Prostate gland (tissue), 2 donors: Measurements from ENCODE around the gene AUTS2. TPM values are rescaled to one million over a fixed set of nuclear protein-coding genes. Genes with fewer than 3 reads are reported as not detected.

Experiments used
- DNase-seq: peaks from one replicate; pipeline ENCODE4 v3.0.0-alpha.2; 2019; ENCODE audit warnings: low spot score
- H3K27ac ChIP-seq, 2 donors: fragments of 200-600 bp; sonication (generic); 2 replicates each; pipeline ENCODE4 v1.5.1; 2017 to 2019
- H3K27me3 ChIP-seq: fragments of 200-600 bp; sonication (generic); replicated peaks from 2 replicates; pipeline ENCODE4 v1.5.1; 2019; ENCODE audit not compliant: insufficient read depth
- H3K36me3 ChIP-seq, 2 donors: fragments of 200-600 bp; sonication (generic); 1 replicate in 1 of 2; 2 replicates in 1 of 2; pipeline versions ENCODE4 v1.5.1 to v1.8.1; 2017 to 2019
- H3K4me1 ChIP-seq: fragments of 200-600 bp; sonication (generic); replicated peaks from 2 replicates; pipeline ENCODE4 v1.5.1; 2019
- H3K4me3 ChIP-seq, 2 donors: fragments of 200-600 bp; sonication (generic); 2 replicates each; pipeline ENCODE4 v1.5.1; 2017 to 2019
- H3K9me3 ChIP-seq: fragments of 200-600 bp; sonication (generic); 2 replicates; pipeline ENCODE4 v1.5.1; 2017
- CTCF ChIP-seq, 4 experiments: fragments of 200-600 bp in 2 of 4; fragments of 450-650 bp in 2 of 4; sonication (generic) in 2 of 4; IDR thresholded peaks; 1 replicate in 3 of 4; 2 replicates in 1 of 4; pipeline ENCODE4 v1.5.1; 2016 to 2019; ENCODE audit warnings: antibody characterized with exemption in 4 of 4, mild to moderate bottlenecking in 2 of 4, moderate library complexity in 2 of 4
- POLR2A ChIP-seq: fragments of 450-650 bp; IDR thresholded peaks from one replicate; pipeline ENCODE4 v1.6.1; 2016; ENCODE audit warnings: antibody characterized with exemption, mild to moderate bottlenecking
- POLR2AphosphoS5 ChIP-seq: sonication (generic); formaldehyde crosslinking; IDR thresholded peaks from one replicate; pipeline ENCODE4 v1.6.1; 2017; ENCODE audit warnings: antibody characterized with exemption
- WGBS: methylation state at CpG from one replicate; pipeline ENCODE4 v1.1.5; 2018; 5-methylcytosine and 5-hydroxymethylcytosine counted together
- intact Hi-C: fragments of 100-400 bp; cut with DNase I; formaldehyde crosslinking; loops from one replicate; pipeline ENCODE4 v1.14.2; 2022
- total RNA-seq, 2 donors: library from RNA; depleted of rRNA; stranded (reverse); fragments of >200 nt; gene quantifications; one replicate each; pipeline ENCODE4 v1.1.0, GENCODE V29; 2016

Gene AUTS2
- total RNA-seq, 2 donors from 2014 or later, result 25.0 to 55.2 TPM

GRCh38 chr7:70219061-70219460, 620.8 kb downstream of the AUTS2 start:
- Histone ChIP-seq H3K27ac (no peak overlapping the region), H3K9me3 (no peaks in the 10 kb centered on the region), H3K27me3 (no peaks in the 10 kb centered on the region), H3K4me3 (no peak overlapping the region), H3K36me3 (no peaks in the 10 kb centered on the region), H3K4me1 (no peaks in the 10 kb centered on the region)
- WGBS, result 92% methylated on average over 4 of the region's 4 CpGs
- TF ChIP-seq POLR2AphosphoS5, result no peak
- TF ChIP-seq CTCF (IDR thresholded peaks at IDR 0.05), result no peak
- no peak for TF ChIP-seq POLR2A
- intact Hi-C loops, result no loop called here
- DNase-seq, result no peak

GRCh38 chr7:70229242-70229641, 631.0 kb downstream of the AUTS2 start:
- intact Hi-C loops, result no loop called here
- Histone ChIP-seq H3K4me3 (no peak overlapping the region), H3K36me3 (no peaks in the 10 kb centered on the region), H3K27ac (no peak overlapping the region), H3K9me3 (no peaks in the 10 kb centered on the region), H3K27me3 (no peaks in the 10 kb centered on the region), H3K4me1 (no peaks in the 10 kb centered on the region)
- DNase-seq, result no peak
- no peak for TF ChIP-seq POLR2AphosphoS5
- no peak for TF ChIP-seq POLR2A
- no peak for TF ChIP-seq CTCF (IDR thresholded peaks at IDR 0.05)

GRCh38 chr7:70230761-70231160, 632.5 kb downstream of the AUTS2 start:
- WGBS, result 98% methylated on average over 3 of the region's 3 CpGs
- Histone ChIP-seq H3K27me3 (no peaks in the 10 kb centered on the region), H3K9me3 (no peaks in the 10 kb centered on the region), H3K27ac (no peak overlapping the region), H3K4me1 (no peaks in the 10 kb centered on the region), H3K4me3 (no peak overlapping the region), H3K36me3 (no peaks in the 10 kb centered on the region)
- intact Hi-C loops, result no loop called here
- DNase-seq, result no peak
- TF ChIP-seq POLR2AphosphoS5 (no peak), CTCF (IDR thresholded peaks at IDR 0.05) (no peak), POLR2A (no peak)

- WGBS, result 97% methylated on average over 5 of the region's 5 CpGs
- no peaks in the 10 kb centered on the region for H3K4me1 ChIP-seq
These were observed 635.5 kb downstream of the AUTS2 start for GRCh38 chr7:70233776-70234175.

GRCh38 chr7:70237256-70237655, 639.0 kb downstream of the AUTS2 start:
- TF ChIP-seq POLR2AphosphoS5 (no peak), CTCF (IDR thresholded peaks at IDR 0.05) (no peak), POLR2A (no peak)
- no peaks in the 10 kb centered on the region for H3K4me1 ChIP-seq
- H3K9me3 ChIP-seq, result no peaks in the 10 kb centered on the region
- DNase-seq, result no peak
- 86% methylated on average over 1 of the region's 1 CpG for WGBS
- intact Hi-C loops, result no loop called here
- H3K27me3 ChIP-seq, result no peaks in the 10 kb centered on the region
- no peak overlapping the region for H3K4me3 ChIP-seq
- H3K27ac ChIP-seq, result no peak overlapping the region
- no peaks in the 10 kb centered on the region for H3K36me3 ChIP-seq

More at GRCh38 chr7:70233776-70234175, 635.5 kb downstream of the AUTS2 start:
- intact Hi-C loops, result no loop called here
- no peaks in the 10 kb centered on the region for H3K36me3 ChIP-seq
- H3K9me3 ChIP-seq, result no peaks in the 10 kb centered on the region
- H3K4me3 ChIP-seq, result no peak overlapping the region
- DNase-seq, result no peak
- TF ChIP-seq POLR2A, result no peak
- TF ChIP-seq CTCF (IDR thresholded peaks at IDR 0.05), result no peak
- H3K27ac ChIP-seq, result no peak overlapping the region
- no peaks in the 10 kb centered on the region for H3K27me3 ChIP-seq
